HG02973 (cell line): ENCODE results near the gene SLC7A7.
"Not testable (repeated sequence)": the region's sequence is repeated elsewhere in the genome, so short reads cannot be mapped to it uniquely, and the experiment has no call there.

Experiments
- ATAC-seq: cut with Tn5 transposase; IDR thresholded peaks from one replicate; pipeline ENCODE4 v1.9.1; 2021; ENCODE audit warnings: moderate library complexity; ENCODE audit not compliant: unreplicated experiment

Gene SLC7A7

GRCh38 chr14:22761734-22762133 is 53.5 kb downstream of the SLC7A7 start:
- ATAC-seq, result no peak

DNA sequence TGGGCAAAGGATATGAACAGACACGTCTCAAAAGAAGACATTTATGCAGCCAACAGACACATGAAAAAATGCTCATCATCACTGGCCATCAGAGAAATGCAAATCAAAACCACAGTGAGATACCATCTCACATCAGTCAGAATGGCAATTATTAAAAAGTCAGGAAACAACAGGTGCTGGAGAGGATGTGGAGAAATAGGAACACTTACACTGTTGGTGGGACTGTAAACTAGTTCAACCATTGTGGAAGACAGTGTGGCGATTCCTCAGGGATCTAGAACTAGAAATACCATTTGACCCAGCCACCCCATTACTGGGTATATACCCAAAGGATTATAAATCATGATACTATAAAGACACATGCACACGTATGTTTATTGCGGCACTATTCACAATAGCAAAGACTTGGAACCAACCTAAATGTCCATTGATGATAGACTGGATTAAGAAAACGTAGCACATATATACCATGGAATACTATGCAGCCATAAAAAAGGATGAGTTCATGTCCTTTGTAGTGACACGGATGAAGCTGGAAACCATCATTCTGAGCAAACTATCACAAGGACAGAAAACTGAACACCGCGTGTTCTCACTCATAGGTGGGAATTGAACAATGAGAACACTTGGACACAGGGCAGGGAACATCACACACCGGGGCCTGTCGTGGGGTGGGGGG is 57.1 kb downstream of the SLC7A7 start:
- not testable (repeated sequence) for ATAC-seq

DNA sequence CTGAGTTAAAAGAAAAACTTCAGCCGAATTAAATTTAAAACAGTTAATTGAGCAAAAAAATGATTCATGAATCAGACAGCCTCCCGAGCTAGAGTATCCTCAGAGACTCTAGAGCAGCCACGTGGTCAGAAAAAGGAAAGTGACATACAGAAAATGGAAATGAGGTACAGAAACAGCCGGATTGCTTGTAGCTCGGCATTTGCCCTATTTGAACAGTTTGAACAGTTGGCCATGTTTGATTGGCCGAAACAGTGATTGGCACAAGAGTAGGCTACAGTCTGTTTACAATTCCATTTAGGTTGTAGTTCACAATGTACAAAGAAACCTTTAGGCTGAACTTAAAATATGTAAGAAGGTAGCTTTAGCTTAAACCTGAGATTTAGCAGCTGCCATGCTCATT is 61.6 kb downstream of the SLC7A7 start:
- ATAC-seq, result no peak

GRCh38 chr14:22752422-22752821 is 62.8 kb downstream of the SLC7A7 start:
- no peak for ATAC-seq

- ATAC-seq, result no peak
Observed at GRCh38 chr14:22748631-22749068, 66.6 kb downstream of the SLC7A7 start.

DNA sequence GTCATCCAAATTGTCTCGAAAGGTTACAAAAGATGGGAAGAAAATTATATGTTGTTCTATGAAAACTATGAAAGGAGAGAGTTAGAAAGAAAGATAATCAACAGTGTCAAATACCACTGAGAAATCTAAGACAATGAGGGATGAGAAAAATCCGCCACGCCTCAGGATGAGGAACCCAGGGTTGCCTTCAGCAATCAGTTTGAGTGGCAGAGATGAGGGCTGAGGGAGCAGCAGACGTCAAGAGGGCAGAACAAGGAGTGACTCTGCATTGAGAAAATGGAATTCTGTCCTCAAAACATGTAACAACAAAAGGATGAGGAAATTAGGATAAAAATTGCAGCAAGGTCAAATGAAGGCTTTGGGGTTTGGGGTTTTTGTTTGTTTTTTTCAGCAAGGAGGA is 67.0 kb downstream of the SLC7A7 start:
- ATAC-seq, result no peak

- no peak for ATAC-seq
Observed at GRCh38 chr14:22747769-22748168, 67.5 kb downstream of the SLC7A7 start.

DNA sequence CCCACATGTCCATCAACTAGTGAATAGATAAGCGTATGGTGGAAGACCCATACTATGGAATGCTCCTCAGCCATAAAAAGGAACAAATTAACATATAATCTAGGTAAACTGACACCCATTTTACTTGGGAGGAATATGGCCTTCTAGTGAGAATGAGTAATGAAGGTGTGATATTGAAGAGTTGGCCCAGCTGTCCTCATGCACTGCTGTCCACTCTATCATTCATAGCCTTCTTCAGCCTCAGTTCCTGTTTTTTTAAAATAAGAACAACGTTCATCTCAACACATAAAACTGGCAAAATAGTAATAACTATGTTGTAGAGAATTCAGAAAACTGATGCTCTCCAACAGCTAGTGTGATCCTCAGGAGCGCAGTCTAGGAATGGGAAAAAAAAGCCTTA is 75.2 kb downstream of the SLC7A7 start:
- no peak for ATAC-seq

DNA sequence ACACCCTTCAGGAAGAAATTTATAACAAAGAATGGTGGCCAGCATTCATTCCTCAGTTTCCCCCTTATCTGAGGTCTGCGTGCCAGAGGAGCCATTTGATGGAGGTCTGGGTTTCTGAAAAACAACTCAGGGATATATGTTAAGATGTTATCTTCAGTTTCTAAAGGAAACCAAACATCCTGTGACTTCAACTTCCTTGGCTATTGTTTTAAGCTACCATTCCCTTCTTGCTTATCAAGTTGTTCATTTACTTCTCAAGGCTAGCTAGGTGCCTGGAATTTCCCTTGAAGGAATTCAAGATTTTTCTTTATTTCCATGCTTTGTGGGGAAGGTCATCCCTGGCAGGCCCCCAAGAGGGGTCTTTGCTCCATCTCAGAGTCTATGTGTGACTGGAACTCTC is 75.8 kb downstream of the SLC7A7 start:
- no peak for ATAC-seq

GRCh38 chr14:22737052-22737451 is 78.2 kb downstream of the SLC7A7 start:
- ATAC-seq, result peak; percentile 79

- not testable (repeated sequence) for ATAC-seq
Observed at GRCh38 chr14:22736384-22736783, 78.9 kb downstream of the SLC7A7 start.

DNA sequence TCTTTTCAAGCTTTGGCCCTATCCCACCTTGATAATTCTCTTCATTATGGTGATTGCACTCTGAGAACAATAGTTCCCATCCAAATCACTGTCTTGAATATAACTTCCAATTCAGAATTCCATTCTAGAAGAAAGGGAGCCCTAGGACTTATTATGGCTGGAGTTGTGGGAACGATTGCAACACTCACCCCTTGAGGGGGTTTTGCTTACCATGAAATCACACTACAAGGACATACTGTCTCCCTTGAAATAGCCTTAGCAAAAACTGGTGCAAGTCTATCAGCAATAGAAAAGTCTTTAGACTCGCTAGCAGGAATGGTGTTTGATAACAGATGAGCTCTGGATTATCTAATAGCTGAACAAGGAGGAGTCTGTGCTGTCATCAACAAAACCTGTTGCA is 80.1 kb downstream of the SLC7A7 start:
- ATAC-seq, result no peak

- ATAC-seq, result no peak
Observed at GRCh38 chr14:22733829-22734228, 81.4 kb downstream of the SLC7A7 start.

GRCh38 chr14:22732062-22732461 is 83.2 kb downstream of the SLC7A7 start:
- ATAC-seq, result not testable (repeated sequence)

GRCh38 chr14:22726012-22726411 is 89.2 kb downstream of the SLC7A7 start:
- ATAC-seq, result no peak

DNA sequence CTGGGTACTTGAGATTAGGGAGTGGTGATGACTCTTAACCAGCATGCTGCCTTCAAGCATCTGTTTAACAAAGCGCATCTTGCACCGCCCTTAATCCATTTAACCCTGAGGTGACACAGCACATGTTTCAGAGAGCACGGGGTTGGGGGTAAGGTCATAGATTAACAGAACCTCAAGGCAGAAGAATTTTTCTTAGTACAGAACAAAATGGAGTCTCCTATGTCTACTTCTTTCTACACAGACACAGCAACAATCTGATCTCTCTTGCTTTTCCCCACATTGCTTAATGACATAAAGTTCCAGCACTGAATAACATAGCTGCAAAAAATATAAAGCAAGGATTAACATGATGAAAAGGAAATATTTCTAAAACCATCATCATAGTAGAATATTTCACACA is 89.9 kb downstream of the SLC7A7 start:
- not testable (repeated sequence) for ATAC-seq

GRCh38 chr14:22724847-22725246 is 90.4 kb downstream of the SLC7A7 start:
- ATAC-seq, result not testable (repeated sequence)

DNA sequence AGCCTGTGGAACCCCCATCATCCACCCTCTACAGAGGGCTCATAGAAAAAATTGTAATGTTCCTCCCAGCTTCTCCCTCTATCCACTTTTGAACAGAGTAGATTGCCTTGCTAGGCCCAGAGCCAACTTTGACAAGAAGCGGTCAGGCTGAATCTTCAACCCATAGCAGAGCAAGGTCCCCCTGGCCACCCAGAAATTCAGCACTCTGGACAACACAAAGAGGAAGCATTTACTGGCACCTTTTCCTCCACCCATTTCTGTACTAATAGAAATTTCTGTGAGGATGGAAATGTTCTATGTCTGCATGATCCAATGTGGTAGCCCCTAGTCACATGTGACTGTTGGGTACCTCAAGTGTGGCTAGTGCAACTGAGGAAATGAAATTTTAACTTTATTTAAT is 91.4 kb downstream of the SLC7A7 start:
- ATAC-seq, result no peak
